ENCODE results near the gene NPAS3. TPM values are rescaled to one million over a fixed set of nuclear protein-coding genes. Genes with fewer than 3 reads are reported as not detected.

NPAS3 gene
- total RNA-seq, 1 experiment from 2014 or later: not detected

- no peak for TF ChIP-seq JUND (IDR thresholded peaks at IDR 0.05)
- no peak for TF ChIP-seq POLR2A (IDR thresholded peaks at IDR 0.05; ENCODE audit: borderline replicate concordance, extremely low read depth, insufficient read depth, insufficient read length)
- TF ChIP-seq MAX (IDR thresholded peaks at IDR 0.05): no peak
- TF ChIP-seq CEBPB (IDR thresholded peaks at IDR 0.05; ENCODE audit: low read depth): no peak
- TF ChIP-seq EZH2phosphoT487 (IDR thresholded peaks at IDR 0.05; ENCODE audit: borderline replicate concordance): no peak
- TF ChIP-seq REST (IDR thresholded peaks at IDR 0.05; ENCODE audit: low read depth): no peak
- no peak for TF ChIP-seq EZH2 (IDR thresholded peaks at IDR 0.05)
- no peak for TF ChIP-seq SRF (IDR thresholded peaks at IDR 0.05; ENCODE audit: low read depth)
- TF ChIP-seq ZBTB33 (IDR thresholded peaks at IDR 0.05; ENCODE audit: extremely low read depth, insufficient replicate concordance, low read length): no peak
- TF ChIP-seq ATF3 (IDR thresholded peaks at IDR 0.05): no peak
- TF ChIP-seq CTCF (IDR thresholded peaks at IDR 0.05 in 2 of 3, conservative IDR thresholded peaks at IDR 0.05 in 1 of 3; ENCODE audit: borderline replicate concordance in 1 of 3, insufficient read depth in 1 of 3, low read depth in 2 of 3, low read length in 2 of 3): no peak
- TF ChIP-seq ZNF274 (IDR thresholded peaks at IDR 0.05; ENCODE audit: low read depth, low read length): no peak
- TF ChIP-seq RAD21 (IDR thresholded peaks at IDR 0.05; ENCODE audit: low read depth): no peak
- Histone ChIP-seq H3K9me3 (ENCODE audit: control insufficient read depth in 1 of 2, insufficient read depth in 1 of 2, low read depth in 1 of 2, low read length in 2 of 2) (no peaks in the 10 kb centered on the region), H3K27ac (ENCODE audit: low read depth, low read length) (no peak overlapping the region), H4K20me1 (ENCODE audit: insufficient read depth) (no peaks in the 10 kb centered on the region; the same call in 1 of the 2 replicates), H3K36me3 (ENCODE audit: control insufficient read depth in 1 of 2, insufficient read depth in 2 of 2, low read length in 2 of 2) (no peaks in the 10 kb centered on the region), H2AFZ (ENCODE audit: low read depth, low read length, poor library complexity, severe bottlenecking) (no peak overlapping the region), H3K27me3 (ENCODE audit: insufficient read depth, low read length) (peaks cover 10% of the 10 kb centered on the region), H3K4me3 (replicated peaks in 1 of 2; ENCODE audit: low read depth in 1 of 2, low read length in 2 of 2) (no peak overlapping the region), H3K9me2 (ENCODE audit: insufficient read depth) (no peaks in the 10 kb centered on the region), H3K4me1 (ENCODE audit: control insufficient read depth in 1 of 2, insufficient read depth in 2 of 2, low read length in 2 of 2) (no peaks in the 10 kb centered on the region), H3K4me2 (ENCODE audit: low read length) (no peak overlapping the region), H3K79me2 (ENCODE audit: insufficient read depth, low read length) (no peaks in the 10 kb centered on the region), H3K9ac (ENCODE audit: low read length) (no peak overlapping the region)
- no TSS peak for BruUV-seq (replicated peaks)
- ATAC-seq (no peak), DNase-seq (ENCODE audit: low read depth, low spot score) (no peak)
- ChIA-PET POLR2A (no interaction called here), CTCF (no interaction called here), RAD21 (ENCODE audit: low non-redundant PET in 1 of 2, low total read pairs in 2 of 2, uncharacterized antibody in 2 of 2, unreplicated experiment in 2 of 2) (no interaction called here)
- intact Hi-C loops (cut with micrococcal nuclease): no loop called here
Observed at GRCh38 chr14:33740531-33740930, 801.9 kb downstream of the NPAS3 start.
